ENCODE results near the gene TPSAB1.

- TF ChIP-seq CTCF (IDR thresholded peaks at IDR 0.05 in 8 of 11, conservative IDR thresholded peaks at IDR 0.05 in 3 of 11) (no peak), POLR2A (IDR thresholded peaks at IDR 0.05) (no peak)
Measured at GRCh38 chr16:1258225-1258600, 17.7 kb downstream of the TPSAB1 start.

Data from spleen (tissue), 7 donors.